GM12892 (cell line): Measurements from ENCODE around the gene PFN3.

Experiments used
- POLR2A ChIP-seq: IDR thresholded peaks from 2 replicates; pipeline ENCODE4 v1.6.1; 2011; ENCODE audit warnings: low read depth, low read length, control low read depth
- POLR2AphosphoS5 ChIP-seq: IDR thresholded peaks from 2 replicates; pipeline ENCODE4 v1.6.1; 2011; ENCODE audit warnings: low read depth, low read length, control low read depth
- TAF1 ChIP-seq: IDR thresholded peaks from 2 replicates; pipeline ENCODE4 v1.6.1; 2011; ENCODE audit warnings: low read depth, mild to moderate bottlenecking, control low read depth, low read length, borderline replicate concordance

DNA sequence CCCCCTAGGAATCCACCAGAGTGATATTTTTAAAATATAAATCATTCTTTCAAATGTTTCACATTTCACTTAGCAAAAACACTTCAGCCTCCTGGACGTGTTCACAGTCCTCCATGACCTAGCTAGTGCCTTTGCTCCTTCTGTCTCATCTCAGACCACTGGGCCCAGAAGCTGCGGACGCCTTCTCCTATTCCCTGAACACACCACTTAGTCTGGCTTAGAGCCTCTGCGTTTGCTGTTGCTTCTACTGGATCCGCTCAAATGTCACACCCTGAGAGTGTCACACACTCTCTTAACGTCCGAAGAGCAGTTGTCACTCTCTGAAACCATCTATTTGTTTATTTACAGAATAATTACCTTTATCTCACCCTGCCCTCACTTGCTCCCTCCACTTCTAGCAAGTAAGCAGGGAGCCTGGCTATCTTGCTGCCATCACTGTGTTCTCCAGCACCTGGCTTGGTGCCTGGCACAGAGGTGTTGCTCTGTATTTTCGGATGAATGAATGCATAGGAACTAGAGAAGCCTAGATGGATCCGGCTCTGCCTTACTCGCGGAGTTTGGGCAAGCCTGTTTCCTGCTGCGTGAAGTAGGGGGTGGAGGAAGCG lies 24.8 kb upstream of the PFN3 start:
- TF ChIP-seq POLR2AphosphoS5 = no peak
- TF ChIP-seq POLR2A = no peak
- TF ChIP-seq TAF1 = no peak
